NCI-H446 treated with DMSO at 0.1 percent for 48 hours (cell line): ENCODE data around the gene ATP9B.
"Not testable (repeated sequence)": the region's sequence is repeated elsewhere in the genome, so short reads cannot be mapped to it uniquely, and the experiment has no call there.

Experiments used
- DNase-seq: peaks from one replicate; lab custom pipeline; 2025; lab: John Stamatoyannopoulos, UW

The ATP9B gene

DNA sequence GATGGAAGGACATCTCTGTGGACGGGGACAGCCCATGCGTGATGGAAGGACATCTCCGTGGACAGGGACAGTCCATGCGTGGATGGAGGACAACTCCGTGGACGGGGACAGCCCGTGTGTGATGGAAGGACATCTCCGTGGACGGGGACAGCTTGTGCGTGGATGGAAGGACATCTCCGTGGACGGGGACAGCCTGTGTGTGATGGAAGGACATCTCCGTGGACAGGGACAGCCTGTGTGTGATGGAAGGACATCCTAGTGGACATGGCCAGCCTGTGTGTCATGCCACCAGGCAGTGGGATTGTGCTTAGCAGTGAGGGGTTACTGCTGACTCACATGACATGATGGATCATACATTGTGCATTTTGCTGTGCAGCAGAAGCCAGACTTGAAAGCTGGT is 296.5 kb downstream of the ATP9B start:
- DNase-seq, result no peak

DNA sequence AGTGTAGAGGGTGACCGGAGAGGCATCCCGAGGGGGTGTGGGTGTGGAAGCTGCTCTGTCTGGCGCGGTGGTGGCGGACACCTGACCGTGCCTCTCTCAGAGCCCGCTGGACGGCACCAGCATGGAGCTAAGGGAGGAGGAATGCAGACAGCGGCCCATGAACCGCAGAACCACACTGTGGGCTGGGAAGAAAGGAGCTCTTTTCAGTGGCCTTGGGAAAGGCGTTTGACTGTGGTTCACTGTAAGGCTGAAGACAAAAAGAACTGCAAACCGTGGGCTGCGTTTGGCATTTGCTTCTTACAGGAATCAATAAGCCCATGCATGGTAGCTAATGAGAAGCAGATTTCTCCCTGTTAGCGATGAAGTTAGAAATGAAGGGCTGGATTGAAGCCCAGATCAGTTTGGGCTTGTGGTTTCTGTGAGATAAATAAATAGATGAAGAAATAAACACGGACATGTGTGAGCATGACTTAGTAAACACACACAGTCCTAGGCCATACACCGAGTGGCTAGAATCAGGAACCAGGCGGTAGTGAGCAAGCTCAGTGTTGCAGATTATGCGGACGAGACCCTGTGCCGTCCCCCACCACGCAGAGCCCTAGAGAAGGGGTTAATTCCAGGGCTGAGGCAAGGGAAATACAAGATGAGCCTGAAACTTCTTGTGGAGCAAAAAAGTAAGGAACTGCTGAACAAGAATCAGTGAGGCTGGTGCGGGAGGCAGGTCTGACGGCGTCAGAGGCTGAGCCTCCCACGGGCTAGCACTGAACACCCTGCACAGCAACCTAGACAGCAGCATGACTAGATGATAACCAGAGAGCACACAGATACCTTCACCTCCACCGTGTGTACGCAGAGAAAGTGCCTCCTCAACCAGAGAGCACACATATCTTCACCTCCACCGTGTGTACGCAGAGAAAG is 297.2 kb downstream of the ATP9B start:
- no peak for DNase-seq

DNA sequence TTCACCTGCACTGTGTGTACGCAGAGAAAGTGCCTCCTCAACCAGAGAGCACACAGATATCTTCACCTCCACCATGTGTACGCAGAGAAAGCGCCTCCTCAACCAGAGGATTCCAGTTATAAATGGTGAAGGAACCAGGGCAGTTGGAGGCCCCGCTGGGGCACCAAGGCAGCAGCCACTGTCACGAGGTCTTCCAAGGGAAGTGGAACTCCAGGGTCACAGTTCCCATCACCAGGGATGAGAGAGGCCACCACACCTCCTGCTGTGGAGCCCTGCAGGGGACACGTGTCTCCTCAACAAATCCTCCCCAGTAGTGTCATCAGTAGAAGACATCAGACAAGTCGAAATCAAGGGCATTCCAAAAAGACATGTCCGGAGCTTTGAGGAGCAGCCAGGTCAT is 298.3 kb downstream of the ATP9B start:
- DNase-seq, result no peak

DNA sequence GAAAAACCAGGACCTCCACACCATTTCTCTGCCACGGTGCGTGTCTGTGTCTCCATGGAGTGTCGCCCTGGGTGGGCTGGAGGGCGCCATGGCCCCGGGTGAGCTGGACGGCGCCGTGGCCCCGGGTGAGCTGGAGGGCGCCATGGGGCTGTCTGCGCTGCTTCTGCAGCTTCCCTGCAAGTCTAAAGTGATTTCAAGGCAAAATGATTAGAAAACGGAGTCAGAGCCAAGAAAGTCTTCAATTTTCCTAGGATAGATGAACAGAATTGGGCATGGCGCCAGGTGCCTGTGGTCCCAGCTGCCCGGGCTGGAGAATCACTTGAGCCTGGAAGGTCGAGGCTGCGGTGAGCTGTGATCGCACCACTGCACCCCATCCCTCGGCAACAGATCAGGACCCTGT is 298.8 kb downstream of the ATP9B start:
- no peak for DNase-seq

DNA sequence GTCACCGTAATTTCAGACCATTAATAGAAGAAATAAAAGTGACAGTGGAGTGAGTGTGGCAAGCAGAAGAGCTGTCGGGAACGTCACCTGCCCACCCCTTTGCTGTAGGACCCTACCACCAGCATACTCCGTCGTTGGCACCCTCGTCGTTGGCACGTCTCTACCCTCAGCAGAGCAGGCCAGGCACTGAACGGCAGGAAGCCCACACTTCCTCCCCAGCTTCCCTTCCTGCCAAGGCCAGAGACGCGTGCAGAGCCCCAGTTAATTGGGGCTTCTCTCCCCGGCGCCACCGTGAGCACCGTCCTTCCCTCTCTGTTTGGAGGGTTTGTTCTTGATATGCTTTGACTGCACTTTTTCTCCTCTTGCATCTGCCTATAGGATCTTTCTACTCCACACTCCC is 299.5 kb downstream of the ATP9B start:
- DNase-seq, result no peak

DNA sequence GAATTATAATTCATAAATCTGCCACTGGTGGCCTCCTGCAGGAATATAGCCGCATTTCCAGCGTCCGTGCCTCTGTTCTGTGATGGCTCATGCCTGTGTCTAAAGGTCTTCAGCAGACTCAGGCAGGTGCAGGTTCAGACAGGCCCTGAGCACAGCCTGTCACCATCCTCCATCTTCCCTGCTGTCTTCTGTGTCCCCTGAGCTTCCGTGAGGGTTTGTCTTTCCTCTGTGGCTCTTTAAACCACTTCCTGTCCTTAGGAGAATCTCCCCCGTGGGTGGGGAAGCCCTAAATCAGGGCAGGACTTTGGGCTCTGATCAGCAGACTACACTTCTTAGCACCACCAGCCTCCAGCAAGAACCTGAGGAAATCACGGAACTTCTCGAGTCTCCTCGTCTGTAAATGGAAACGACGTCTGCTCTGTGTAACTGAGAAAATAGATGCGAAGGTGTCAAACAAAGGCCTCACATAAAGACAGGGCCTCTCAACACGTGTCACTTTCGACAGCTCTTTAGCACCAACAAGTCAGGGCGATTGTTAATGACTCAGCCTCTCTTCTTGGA is 302.4 kb downstream of the ATP9B start:
- no peak for DNase-seq

DNA sequence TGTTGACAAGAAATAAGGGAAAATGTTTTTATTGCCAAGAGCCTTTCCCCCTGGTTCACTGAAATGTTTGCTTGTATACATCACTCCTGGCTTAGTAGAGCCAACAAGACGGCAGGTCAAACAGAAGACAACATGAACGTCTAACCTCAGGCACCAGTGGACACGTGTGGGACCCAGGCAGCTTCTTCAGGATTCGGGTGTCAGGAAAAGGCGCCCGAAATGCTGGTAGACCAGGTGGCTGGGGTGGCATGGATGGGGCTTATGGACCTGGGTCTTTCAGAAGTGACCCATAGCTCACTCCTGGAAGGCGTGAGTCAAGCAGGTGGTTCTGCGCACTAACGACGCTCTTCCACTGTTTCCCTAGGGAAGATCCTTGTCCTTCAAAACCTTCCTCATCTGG is 303.3 kb downstream of the ATP9B start:
- no peak for DNase-seq

DNA sequence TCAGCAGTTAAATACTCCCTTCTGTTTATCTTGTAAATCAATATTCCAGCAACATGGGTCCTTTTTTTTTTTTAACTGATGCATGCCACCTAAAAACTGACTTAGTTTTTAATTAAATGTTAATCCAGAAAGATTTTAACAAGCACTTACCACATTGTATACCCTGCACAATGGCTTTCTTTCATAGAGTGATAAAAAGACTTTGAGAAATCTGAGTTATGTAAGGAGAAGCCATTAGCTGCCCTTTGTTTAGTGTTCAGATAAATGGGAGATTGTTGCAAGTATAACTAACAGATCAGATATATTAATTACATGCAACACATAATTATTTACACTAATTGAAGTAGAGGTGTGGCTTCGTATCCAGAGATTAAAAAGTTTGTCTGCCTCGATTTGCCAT is 303.8 kb downstream of the ATP9B start:
- no peak for DNase-seq

DNA sequence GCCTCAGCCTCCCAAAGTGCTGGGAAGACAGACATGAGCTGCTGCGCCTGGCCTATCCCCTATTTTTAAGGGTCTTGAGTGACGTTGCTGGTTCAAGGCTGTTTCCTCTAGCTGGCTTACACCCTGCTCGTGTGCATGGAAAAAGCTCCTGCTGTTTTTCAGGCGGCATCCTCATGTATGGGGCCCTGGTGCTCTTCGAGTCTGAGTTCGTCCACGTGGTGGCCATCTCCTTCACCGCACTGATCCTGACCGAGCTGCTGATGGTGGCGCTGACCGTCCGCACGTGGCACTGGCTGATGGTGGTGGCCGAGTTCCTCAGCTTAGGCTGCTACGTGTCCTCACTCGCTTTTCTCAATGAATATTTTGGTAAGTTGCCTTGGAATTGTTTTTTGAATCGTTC is 304.5 kb downstream of the ATP9B start:
- DNase-seq, result no peak

DNA sequence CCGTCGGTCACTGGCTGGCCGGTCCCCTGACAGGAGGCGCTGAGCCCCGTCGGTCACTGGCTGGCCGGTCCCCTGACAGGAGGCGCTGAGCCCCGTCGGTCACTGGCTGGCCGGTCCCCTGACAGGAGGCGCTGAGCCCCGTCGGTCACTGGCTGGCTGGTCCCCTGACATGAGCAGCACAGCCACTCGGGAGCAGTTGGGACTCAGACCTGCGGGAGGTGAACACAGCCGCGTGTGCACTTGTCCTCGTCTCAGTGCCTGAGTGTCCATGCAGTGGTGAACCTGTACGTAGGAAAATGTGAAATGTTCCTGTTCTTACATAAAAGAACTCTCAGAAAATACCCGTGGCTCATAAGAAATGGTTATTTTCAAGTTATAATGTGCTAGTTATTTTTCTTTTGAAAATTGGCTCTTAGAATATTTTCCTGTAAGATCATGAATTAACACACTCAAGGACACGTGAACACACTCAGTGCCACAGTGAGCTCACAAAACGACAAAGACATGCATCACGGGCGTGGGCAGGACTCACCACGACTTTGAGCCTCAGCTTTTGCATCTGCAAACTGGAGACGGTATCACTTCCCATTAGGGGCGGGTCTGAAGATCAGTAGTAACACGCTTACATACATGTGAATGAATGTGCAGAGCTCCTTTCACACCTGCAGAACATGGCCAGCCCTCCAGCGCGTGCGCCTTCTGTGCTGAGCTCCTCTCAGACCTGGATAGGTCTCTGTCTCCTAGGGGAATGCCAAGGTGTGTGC is 305.4 kb downstream of the ATP9B start:
- no peak for DNase-seq

DNA sequence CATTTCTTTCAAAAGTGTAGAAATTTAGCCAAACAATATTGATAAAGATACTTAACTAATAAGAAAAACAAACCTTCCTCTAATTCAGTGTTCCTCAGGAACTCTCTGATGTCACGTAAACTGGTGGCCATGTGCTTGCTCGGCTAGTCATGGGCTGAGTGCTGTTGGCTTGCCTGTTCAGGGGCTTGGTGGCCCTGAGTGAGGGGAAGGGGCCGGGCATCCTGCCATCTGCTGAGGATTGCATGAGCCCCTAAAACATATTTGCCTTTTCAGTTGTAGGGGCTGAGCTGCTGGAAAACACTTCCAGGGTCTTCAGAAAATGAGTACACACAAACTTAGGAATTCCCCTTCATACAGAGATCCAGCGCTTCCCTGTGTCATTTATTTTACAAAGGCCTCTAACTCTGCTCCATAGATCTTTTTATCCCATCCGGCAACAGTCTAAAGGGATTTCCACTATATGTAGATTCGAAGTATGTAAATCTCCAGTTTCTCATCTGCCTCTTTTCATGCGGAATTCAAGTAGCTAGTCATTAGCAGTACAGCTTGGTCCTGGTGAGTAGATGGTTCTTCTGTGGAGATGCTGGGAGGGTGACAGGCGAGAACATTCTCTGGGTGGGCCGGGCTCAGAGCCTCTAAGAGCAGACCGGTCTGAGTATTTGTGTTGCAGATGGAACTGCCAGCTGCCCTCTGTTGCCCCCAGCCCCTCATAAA is 306.4 kb downstream of the ATP9B start:
- DNase-seq, result no peak

DNA sequence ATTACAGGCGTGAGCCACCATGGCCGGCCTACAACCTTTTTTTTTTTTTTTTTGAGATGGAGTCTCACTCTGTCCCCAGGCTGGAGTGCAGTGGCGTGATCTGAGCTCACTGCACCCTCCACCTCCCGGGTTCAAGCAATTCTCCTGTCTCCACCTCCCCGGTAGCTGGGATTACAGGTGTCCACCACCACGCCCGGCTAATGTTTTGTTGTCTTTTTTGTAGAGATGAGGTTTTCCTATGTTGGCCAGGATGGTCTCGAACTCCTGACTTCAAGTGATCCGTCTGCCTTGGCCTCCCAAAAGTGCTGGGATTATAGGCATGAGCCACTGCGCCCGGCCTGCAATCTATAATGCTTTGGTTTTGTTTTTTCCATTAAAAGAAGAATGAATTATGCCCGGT is 307.5 kb downstream of the ATP9B start:
- DNase-seq, result not testable (repeated sequence)

DNA sequence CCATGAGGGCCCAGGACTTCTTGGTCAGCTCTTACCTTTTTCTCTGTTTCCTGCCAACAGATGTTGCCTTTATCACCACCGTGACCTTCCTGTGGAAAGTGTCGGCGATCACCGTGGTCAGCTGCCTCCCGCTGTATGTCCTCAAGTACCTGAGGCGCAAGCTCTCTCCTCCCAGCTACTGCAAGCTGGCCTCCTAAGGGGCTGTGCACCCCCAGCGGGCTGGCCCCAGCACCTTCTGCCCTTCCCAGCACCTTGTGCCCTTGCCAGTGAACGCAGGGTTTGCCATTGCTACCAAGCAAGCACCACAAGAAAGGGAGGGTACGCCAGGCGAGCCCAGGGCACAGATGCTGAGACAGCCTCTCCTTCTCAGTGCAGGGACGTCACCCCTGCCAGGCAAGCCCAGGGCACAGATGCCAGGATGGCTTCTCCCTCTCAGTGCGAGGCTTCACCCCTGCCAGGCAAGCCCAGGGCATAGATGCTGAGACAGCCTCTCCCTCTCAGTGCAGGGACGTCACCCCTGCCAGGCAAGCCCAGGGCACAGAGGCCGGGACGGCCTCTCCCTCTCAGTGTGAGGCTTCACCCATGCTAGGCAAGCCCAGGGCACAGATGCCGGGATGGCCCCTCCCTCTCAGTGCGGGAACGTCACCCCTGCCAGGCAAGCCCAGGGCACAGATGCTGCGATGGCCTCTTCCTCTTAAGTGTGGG is 308.1 kb downstream of the ATP9B start:
- no peak for DNase-seq

DNA sequence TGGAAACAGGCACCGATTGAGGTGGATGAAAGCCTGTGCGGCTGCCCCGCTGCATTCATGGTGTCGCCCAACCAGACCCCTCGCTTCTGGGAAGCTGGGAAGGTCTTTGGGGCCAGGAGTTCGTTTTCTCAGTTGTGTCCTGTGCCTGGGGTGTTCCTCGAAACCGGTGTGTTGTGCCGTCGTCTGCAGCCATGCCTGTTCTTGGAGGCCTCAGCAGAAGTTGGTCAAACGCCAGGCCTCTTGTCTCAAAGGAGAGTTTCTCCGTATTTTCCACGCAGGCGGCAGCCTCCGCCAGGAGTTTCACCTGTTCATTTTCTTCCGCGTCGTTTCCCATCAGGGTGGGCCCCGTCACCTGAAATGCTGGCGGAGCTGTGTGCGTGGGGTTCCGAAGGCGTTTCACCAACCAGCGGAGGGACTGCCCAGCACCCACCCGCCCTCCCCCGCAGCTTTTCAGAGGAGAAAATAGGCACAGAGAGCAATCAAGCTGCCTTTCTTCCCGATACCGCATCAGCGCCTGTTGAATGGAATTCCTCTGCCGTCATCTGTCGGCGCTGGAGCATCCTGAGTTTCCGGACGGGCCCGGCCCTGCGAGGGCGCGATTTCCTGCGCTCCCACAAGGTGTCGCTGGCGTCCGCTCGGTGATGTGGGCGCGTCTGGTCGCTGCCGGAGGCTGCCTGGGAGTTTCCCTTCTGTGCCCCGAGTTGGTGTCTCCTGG is 309.5 kb downstream of the ATP9B start:
- no peak for DNase-seq

DNA sequence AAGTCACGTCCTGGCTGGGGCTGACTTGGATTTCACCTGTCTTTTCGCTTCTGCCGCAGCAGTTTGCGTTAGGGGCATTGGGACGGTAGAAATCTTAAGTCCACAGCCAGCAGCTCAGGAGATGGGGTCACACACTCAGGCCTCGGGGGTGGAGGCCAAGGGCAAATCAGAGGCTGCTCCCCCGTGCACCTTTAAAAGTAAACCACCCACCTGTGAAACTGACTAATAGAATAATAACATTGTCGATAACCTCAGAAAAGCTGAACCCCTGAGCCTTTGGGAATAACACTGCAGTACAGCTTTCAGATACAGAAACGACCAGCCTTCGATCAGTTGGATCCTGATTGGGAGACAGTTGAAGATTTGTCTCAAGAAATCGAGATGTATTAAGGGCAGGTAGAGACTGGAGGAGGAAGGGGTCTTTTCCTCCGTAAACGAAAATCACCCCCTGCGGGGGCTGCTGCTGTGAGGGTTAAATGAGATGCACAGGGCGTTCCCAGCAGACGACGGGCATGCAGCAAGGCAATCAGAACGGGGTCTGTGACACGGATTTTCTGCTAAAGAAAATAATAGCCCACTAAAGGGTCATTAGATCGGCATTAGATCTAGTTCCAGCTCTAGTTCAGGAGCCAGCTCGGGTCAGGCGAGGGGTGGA is 310.2 kb downstream of the ATP9B start:
- DNase-seq, result no peak

DNA sequence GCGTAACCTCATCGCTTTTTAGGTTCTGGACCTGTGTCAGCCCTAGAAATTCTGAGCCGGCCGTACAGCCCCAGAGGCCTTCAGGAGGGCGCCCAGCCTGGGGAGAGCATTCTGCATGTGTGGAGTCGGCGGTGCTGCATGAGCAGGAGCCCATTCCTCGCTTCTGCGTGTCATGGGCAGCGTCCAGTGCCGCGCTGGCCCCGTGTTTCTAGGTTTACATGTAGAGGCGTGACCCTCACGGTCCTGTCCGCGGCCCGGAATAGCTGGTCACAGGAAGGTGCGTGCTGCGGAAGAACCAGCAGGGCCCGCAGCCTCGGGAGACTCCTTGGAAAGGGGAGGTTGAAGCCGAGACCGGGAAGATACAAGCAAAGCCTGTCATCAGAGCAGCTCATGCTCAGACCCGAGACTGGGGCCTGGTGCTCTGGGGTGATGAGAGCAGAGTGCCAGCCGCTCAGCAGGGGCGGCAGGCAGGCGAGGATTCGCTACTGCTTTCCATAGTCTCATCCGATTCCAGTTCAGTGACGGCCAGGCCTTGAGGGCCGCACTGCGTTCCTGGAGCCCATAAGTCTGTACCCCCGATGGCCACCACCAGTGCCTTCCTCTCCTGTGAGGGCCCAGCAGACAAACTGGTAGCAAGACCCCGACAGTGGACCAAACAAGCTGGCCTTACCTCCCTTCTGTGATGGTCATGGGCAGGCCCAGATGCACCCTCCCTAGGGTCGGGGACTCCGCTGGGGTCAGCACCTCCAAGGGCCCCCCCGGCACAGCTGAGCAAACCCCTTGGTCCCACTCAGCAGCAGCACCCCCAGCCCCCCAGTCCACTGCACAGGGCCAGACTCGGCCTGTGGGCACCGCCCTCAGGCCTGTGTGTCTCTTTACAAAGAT is 311.0 kb downstream of the ATP9B start:
- no peak for DNase-seq

DNA sequence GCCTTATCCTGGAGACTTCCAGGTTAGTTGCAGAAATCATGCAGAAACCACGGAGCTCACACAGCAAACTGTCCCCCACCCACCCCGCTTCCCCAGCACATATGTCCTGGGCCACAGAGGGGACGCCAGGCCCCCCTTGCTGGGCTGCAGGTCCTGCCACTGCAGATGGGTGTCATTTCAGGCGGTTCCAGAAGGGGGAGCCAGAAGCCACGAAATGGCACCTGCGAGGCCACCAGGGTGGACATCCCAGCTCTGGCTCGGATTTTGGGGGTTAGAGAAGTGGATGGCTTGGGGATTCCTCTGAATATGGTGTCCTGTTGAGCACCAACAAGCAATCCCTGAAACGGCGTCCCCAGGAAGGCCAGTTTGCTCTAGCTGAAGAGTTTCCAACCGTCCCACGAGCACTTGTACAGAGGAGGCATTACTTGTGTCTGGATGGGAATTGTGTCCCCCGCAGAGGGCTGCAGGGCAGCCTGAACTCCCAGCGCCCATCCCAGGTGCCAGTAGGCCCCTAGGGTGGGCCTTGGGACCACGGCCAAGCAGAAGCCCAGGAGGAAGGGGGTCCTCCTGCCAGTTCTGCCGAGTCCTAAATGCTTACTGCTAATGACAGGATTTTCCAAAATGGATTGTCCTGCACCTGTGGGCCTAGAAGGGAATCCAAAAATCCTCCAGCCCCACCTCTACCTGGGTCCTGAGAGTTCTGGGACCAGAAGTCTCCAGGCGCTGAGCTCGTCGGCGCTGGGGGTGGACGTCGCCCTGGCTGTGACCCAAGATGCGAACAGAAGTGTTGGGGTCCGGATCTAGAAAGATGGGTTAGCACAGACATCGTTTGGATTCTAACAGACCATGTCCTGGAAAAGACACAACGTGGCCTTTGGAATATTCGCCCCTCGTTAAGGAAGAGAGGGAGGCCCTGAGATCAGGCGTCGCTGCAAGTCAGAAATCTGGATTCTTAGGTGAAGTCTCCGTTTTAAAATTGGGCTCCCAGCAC is 311.9 kb downstream of the ATP9B start:
- no peak for DNase-seq

DNA sequence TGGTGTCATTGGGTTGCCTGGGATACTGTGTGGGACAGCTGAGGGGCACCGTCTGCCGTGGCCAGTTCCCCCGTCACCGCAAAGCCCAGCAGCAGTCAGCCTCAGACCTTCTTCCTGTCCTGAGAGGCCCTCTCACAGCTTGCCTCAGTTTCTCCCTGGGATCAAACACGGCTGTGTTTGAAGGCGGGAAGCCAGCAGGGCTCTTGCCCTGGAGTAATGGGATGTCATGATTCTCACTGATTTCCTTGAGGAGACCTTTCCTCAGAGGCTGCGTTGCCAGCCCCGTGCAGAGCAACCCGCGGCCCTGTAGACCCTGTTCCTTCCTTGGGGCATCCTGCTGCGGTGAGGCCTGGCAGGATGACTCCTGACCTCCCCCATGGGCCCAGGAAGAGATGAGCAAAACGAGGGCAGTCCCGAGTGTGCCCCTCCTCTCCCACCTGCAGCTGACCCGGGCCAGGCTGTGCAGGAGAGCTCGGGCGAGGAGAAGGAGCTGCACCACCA is 312.7 kb downstream of the ATP9B start:
- DNase-seq, result no peak
